Ishikawa (cell line): Measurements from ENCODE around the gene FOXP4.

ENCODE experiments used
- CEBPB ChIP-seq: IDR thresholded peaks from 2 replicates; pipeline ENCODE4 v1.6.1; 2012
- CREB1 ChIP-seq: IDR thresholded peaks from 2 replicates; pipeline ENCODE4 v1.6.1; 2012; ENCODE audit warnings: low read depth
- EGR1 ChIP-seq: IDR thresholded peaks from 2 replicates; pipeline ENCODE4 v1.6.1; 2012
- EP300 ChIP-seq: IDR thresholded peaks from 2 replicates; pipeline ENCODE4 v1.6.1; 2012; ENCODE audit warnings: borderline replicate concordance
- FOXM1 ChIP-seq: IDR thresholded peaks from 2 replicates; pipeline ENCODE4 v1.6.1; 2012; ENCODE audit warnings: low read depth, borderline replicate concordance
- NFIC ChIP-seq: IDR thresholded peaks from 2 replicates; pipeline ENCODE4 v1.6.1; 2012
- RAD21 ChIP-seq: IDR thresholded peaks from 2 replicates; pipeline ENCODE4 v1.6.1; 2012; ENCODE audit warnings: low read depth
- TAF1 ChIP-seq: IDR thresholded peaks from 2 replicates; pipeline ENCODE4 v1.6.1; 2012; ENCODE audit warnings: low read depth, mild to moderate bottlenecking
- TCF12 ChIP-seq: IDR thresholded peaks from 2 replicates; pipeline ENCODE4 v1.6.1; 2012; ENCODE audit warnings: low read depth
- TEAD4 ChIP-seq: IDR thresholded peaks from 2 replicates; pipeline ENCODE4 v1.6.1; 2012
- YY1 ChIP-seq: IDR thresholded peaks from 2 replicates; pipeline ENCODE4 v1.6.1; 2012; ENCODE audit warnings: low read depth
- ZBTB7A ChIP-seq: IDR thresholded peaks from 2 replicates; pipeline ENCODE4 v1.6.1; 2012; ENCODE audit warnings: low read depth
- TF ChIP-seq, protein P1 (sequence below): IDR thresholded peaks from 2 replicates; pipeline ENCODE4 v1.6.1; 2012
- TF ChIP-seq, protein P2 (sequence below): IDR thresholded peaks from 2 replicates; pipeline ENCODE4 v1.6.1; 2012; ENCODE audit warnings: low read depth, mild to moderate bottlenecking
- TF ChIP-seq, protein P3 (sequence below): IDR thresholded peaks from 2 replicates; pipeline ENCODE4 v1.6.1; 2012

Gene FOXP4

DNA sequence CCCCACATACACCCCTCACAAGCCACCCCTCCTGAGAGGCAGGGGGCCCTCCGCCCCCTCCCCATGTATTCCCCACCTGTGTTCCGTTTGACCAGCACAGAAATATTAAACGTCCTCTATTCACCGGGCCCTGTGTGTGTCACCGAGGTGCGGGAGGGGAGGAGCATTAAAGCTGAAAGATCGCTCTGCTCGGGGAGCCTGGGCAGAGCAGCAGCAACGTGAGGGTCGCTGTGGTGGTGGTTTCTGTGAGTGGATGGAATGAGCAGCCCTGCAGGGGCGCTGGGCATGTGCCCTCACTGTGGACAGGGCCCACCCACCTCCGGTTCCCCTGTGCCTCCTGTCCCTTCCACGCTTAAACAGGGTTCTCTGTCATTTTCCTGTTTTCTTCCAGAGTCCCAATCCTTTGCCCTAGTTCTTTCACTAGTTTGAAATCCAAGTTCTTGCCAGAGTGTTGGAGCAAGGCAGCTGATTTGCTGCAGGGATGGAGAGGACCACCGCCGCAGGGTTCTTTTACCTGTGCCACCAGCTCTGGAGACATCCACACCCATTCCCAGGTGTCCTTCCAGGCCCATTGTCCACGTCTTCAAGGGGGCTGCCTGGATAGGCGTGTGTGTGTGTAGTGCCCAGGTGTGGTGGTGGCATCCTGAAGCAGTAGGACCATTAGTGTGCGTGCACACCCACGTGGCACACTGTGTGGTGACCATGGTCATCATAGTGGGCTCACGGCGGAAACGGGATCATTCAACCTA is 54.5 kb downstream of the FOXP4 start:
- TF ChIP-seq TEAD4 (no peak), TAF1 (no peak), FOXM1 (no peak), TCF12 (no peak), ZBTB7A (no peak), RAD21 (no peak), EGR1 (no peak), EP300 (no peak), CEBPB (no peak), YY1 (no peak)
- TF ChIP-seq, protein P1, sequence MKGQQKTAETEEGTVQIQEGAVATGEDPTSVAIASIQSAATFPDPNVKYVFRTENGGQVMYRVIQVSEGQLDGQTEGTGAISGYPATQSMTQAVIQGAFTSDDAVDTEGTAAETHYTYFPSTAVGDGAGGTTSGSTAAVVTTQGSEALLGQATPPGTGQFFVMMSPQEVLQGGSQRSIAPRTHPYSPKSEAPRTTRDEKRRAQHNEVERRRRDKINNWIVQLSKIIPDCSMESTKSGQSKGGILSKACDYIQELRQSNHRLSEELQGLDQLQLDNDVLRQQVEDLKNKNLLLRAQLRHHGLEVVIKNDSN, result no peak
- TF ChIP-seq, protein P2, sequence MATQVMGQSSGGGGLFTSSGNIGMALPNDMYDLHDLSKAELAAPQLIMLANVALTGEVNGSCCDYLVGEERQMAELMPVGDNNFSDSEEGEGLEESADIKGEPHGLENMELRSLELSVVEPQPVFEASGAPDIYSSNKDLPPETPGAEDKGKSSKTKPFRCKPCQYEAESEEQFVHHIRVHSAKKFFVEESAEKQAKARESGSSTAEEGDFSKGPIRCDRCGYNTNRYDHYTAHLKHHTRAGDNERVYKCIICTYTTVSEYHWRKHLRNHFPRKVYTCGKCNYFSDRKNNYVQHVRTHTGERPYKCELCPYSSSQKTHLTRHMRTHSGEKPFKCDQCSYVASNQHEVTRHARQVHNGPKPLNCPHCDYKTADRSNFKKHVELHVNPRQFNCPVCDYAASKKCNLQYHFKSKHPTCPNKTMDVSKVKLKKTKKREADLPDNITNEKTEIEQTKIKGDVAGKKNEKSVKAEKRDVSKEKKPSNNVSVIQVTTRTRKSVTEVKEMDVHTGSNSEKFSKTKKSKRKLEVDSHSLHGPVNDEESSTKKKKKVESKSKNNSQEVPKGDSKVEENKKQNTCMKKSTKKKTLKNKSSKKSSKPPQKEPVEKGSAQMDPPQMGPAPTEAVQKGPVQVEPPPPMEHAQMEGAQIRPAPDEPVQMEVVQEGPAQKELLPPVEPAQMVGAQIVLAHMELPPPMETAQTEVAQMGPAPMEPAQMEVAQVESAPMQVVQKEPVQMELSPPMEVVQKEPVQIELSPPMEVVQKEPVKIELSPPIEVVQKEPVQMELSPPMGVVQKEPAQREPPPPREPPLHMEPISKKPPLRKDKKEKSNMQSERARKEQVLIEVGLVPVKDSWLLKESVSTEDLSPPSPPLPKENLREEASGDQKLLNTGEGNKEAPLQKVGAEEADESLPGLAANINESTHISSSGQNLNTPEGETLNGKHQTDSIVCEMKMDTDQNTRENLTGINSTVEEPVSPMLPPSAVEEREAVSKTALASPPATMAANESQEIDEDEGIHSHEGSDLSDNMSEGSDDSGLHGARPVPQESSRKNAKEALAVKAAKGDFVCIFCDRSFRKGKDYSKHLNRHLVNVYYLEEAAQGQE, result no peak
- TF ChIP-seq, protein P3, sequence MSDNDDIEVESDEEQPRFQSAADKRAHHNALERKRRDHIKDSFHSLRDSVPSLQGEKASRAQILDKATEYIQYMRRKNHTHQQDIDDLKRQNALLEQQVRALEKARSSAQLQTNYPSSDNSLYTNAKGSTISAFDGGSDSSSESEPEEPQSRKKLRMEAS, result no peak

DNA sequence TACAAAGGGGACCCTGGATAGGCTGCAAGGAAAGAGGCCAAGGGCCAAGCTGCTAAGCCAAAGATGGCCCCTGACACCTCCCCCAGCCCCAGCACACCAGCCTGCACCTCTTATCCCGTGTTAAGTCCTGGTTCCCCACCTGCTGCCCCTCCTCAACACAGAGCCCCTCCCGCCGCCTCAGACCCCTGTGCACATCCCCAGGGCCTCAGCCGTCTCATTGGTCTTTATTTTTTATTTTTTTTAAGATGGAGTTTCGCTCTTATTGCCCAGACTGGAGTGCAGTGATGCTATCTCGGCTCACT is 55.0 kb downstream of the FOXP4 start:
- no peak for TF ChIP-seq NFIC
- no peak for TF ChIP-seq RAD21

DNA sequence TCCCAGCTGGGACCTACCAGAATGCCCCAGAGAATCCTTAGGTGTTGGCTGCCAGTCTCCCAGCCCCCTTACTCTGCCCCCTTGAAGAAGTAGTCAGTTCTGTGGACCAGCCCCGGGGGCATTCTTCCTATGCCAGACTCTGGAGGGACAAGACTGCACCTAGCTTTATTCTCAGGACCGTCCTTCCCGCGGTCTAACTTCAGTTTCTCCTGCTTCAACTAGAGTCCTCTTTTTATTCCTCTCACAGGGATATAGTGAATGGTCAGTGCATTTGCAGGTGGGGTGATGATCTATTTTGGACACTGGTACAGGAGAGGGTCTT is 56.2 kb downstream of the FOXP4 start:
- TF ChIP-seq TEAD4 (no peak), TCF12 (no peak), TAF1 (no peak), CEBPB (no peak), NFIC (no peak), CREB1 (no peak), ZBTB7A (no peak), EP300 (no peak), FOXM1 (no peak), YY1 (no peak), RAD21 (no peak), EGR1 (no peak)
- TF ChIP-seq, protein P1, result no peak
- TF ChIP-seq, protein P2, result no peak
- TF ChIP-seq, protein P3, result no peak

DNA sequence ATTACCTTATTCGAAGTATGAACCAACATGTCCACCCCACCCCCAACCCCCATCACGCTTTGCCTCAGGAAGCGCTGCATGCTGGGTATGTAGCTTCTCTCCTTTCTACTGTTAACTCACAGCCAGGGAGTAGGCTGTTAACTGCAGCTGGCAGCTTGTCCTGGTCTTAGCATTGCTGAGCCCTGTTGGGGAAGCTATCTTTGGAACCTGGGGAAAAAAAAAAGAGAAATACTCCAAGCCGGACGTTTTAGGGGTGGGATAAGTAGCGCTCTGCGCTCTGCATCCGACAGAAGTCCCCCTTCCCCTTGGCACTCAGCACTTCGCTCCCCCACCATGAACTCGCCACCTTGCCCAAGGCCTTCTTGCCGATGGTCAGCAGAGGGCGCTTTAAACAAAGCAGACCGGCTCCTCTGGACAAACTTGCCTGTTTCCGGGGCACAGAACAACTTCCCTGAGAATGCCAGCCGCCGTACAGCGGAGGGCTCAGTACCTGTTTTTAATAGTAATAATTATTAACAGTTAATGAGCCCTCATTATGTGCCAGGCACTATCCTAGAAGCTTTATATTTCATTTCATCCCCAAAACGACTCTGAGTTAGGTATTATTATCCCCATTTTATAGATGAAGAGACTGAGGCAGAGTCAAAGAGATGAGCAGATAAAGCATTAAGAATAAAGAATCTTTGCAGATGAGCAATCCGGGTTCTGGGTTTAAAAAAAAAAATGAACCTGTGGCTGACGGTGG is 56.9 kb downstream of the FOXP4 start:
- TF ChIP-seq CREB1 (no peak), CEBPB (no peak), TEAD4 (0 out of 2 replicates have a peak, but pooled peaks have one; percentile 19), EP300 (peak; percentile 3; the same call in 1 of the 2 replicates), NFIC (no peak), RAD21 (peak; percentile 97)

DNA sequence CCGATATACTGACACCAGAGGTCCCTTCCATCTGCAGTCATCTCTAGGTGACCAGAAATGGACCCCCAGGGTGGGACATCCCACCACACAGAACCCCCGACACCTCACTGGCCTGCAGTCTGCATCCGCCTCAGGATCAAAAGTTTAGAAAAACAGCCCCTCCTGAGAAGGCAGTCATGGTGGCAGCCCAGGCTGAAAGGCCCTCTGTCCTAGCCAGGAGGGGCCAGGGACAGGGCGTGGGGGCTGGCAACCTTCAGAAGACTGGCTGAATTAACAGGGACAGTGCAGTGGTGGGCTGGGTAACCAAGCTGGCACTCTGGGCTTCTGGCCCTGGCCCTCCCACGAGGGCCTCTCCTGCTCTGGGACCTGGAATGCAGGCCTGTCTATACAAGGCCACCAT is 57.8 kb downstream of the FOXP4 start:
- TF ChIP-seq, protein P2, result no peak
- TF ChIP-seq, protein P1, result no peak
- TF ChIP-seq, protein P3, result no peak
- TF ChIP-seq RAD21 (no peak), TCF12 (no peak), EGR1 (no peak), TAF1 (no peak), FOXM1 (no peak), EP300 (no peak), NFIC (no peak), CEBPB (no peak), TEAD4 (no peak)
